Mucosa of descending colon (tissue), 3 donors: ENCODE results near the gene RHOH. TPM values are rescaled to one million over a fixed set of nuclear protein-coding genes. Genes with fewer than 3 reads are reported as not detected.

Experiments used
- ATAC-seq: fragments of 200-7000 bp; cut with Tn5 transposase; one replicate; pipeline ENCODE4 v1.9.1; 2020; ENCODE audit warnings: mild to moderate bottlenecking, moderate library complexity
- DNase-seq, 3 donors: peaks; one replicate each; pipeline ENCODE4 v3.0.0-alpha.2; 2020
- H3K36me3 ChIP-seq: fragments of 200-600 bp; one replicate; pipeline ENCODE4 v1.8.0; 2021; ENCODE audit warnings: low read depth, mild to moderate bottlenecking
- H3K4me1 ChIP-seq: fragments of 200-600 bp; one replicate; pipeline ENCODE4 v1.8.0; 2021; ENCODE audit warnings: low read depth, mild to moderate bottlenecking
- H3K4me3 ChIP-seq: fragments of 200-600 bp; one replicate; pipeline ENCODE4 v1.8.0; 2021; ENCODE audit warnings: mild to moderate bottlenecking
- H3K9me3 ChIP-seq: fragments of 200-600 bp; one replicate; pipeline ENCODE4 v1.8.0; 2021; ENCODE audit warnings: mild to moderate bottlenecking
- CTCF ChIP-seq: fragments of 200-600 bp; IDR thresholded peaks from one replicate; pipeline ENCODE4 v1.8.0; 2022; ENCODE audit warnings: antibody characterized with exemption, mild to moderate bottlenecking
- intact Hi-C, 2 donors: fragments of 100-400 bp; cut with DNase I in 1 of 2; cut with micrococcal nuclease in 1 of 2; formaldehyde crosslinking; loops; one replicate each; pipeline versions ENCODE4 v1.11.0 to v1.11.1; 2022; cut with DNase I, micrococcal nuclease
- total RNA-seq, 3 donors: library from RNA; stranded (reverse); fragmentation: NEBNext Ultra II Directional in 2 of 3; extraction: Animal tissue kit (Norgen Biotek cat#: 25700) in 2 of 3; gene quantifications; one replicate each; pipeline versions ENCODE4 v1.2.1 to v1.2.4, GENCODE V29; 2021 to 2023
- donor health status: DM: no; HTN: no; CAD: no; lungs with moderate emphysema.
- donor health status: DM: no; HTN: no; CAD: no.
- donor health status: DM: no; HTN: yes; CAD: no.

RHOH gene
- total RNA-seq, 3 donors from 2014 or later: 1.9 to 5.8 (median 2.8) TPM

- DNase-seq (no peak), ATAC-seq (no peak)
- no peak for TF ChIP-seq CTCF
- Histone ChIP-seq H3K4me1 (no peaks in the 10 kb centered on the region), H3K36me3 (no peaks in the 10 kb centered on the region), H3K9me3 (no peaks in the 10 kb centered on the region), H3K4me3 (no peak overlapping the region)
- intact Hi-C loops: no loop called here
Measured at GRCh38 chr4:40182954-40183353, 13.9 kb upstream of the RHOH start.

- no peak for TF ChIP-seq CTCF
- no peak for DNase-seq
- Histone ChIP-seq H3K36me3 (no peaks in the 10 kb centered on the region), H3K9me3 (no peaks in the 10 kb centered on the region), H3K4me3 (no peak overlapping the region), H3K4me1 (no peaks in the 10 kb centered on the region)
- peak; percentile 25 for ATAC-seq
- intact Hi-C loops: no loop called here
Measured at GRCh38 chr4:40183615-40184411, 13.0 kb upstream of the RHOH start.

GRCh38 chr4:40185830-40186664, 10.8 kb upstream of the RHOH start:
- peak; percentile 41 for ATAC-seq

GRCh38 chr4:40186665-40187014, 10.2 kb upstream of the RHOH start:
- no peaks in the 10 kb centered on the region for H3K36me3 ChIP-seq
- DNase-seq (no peak), ATAC-seq (no peak)
- no peaks in the 10 kb centered on the region for H3K9me3 ChIP-seq
- H3K4me3 ChIP-seq: no peak overlapping the region
- intact Hi-C loops: no loop called here
- H3K4me1 ChIP-seq: peaks cover 4% of the 10 kb centered on the region
- TF ChIP-seq CTCF: no peak

More at GRCh38 chr4:40185830-40186664, 10.8 kb upstream of the RHOH start:
- peaks cover under 1% of the 10 kb centered on the region for H3K4me1 ChIP-seq
- no peaks in the 10 kb centered on the region for H3K36me3 ChIP-seq
- no peaks in the 10 kb centered on the region for H3K9me3 ChIP-seq
- intact Hi-C loops: no loop called here
- H3K4me3 ChIP-seq: no peak overlapping the region
- TF ChIP-seq CTCF: no peak
- DNase-seq: no peak

GRCh38 chr4:40187386-40187906, 9.4 kb upstream of the RHOH start:
- intact Hi-C loops: no loop called here
- TF ChIP-seq CTCF: no peak
- H3K4me1 ChIP-seq: peaks cover 12% of the 10 kb centered on the region
- H3K4me3 ChIP-seq: no peak overlapping the region
- no peaks in the 10 kb centered on the region for H3K9me3 ChIP-seq
- H3K36me3 ChIP-seq: no peaks in the 10 kb centered on the region
- no peak for DNase-seq
- ATAC-seq: no peak
